Measurements from ENCODE around the gene GAMT. TPM values are rescaled to one million over a fixed set of nuclear protein-coding genes. Genes with fewer than 3 reads are reported as not detected.

Gene GAMT
- total and polyA plus RNA-seq, 2 of the 13 experiments (the other 11 are each of a cell fraction or from before 2014, with no cell fraction given), result 115 to 124 TPM

DNA sequence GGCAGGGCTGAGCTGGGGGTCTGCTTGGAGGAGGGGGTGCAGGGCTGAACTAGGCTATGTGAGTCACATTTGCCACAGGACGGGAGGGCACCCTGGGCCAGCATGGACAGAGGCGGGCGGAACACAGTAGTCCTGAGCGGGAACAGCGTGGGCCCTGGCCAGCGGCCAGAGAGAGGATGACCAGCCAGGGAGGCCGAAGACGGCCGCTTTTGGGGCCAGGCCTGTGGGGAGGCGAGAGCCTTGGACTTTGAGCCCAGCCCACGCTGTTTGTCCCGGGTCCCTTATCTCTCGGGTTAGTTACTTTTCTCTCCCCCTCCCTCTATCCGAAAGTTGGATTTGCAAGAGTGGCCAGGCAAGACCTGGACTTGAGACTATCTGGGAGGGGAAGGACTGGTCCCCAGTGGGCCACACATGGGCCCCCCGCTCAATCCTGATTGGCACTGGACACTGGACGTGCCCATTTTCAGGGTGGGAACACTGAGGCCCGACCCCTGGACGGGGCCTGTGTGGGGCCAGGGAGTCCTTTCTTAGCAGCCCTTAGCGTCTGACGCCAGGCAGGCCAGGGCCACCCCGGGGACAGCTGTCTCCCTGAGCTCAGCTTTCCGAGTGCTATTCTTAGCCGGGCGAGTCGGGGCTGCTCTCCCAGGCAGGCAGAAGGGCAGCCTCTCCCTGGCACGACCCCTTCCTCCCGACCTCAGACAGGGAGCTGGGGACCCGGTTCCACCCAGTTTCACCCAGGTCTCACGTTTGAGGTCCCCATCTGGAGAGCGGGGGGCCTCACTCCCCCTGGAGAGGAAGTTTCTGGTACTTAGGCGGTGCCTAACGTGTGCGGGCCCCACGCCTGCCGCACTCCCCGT is 833 bp downstream of the GAMT start (continued):
- TF ChIP-seq, protein P1, sequence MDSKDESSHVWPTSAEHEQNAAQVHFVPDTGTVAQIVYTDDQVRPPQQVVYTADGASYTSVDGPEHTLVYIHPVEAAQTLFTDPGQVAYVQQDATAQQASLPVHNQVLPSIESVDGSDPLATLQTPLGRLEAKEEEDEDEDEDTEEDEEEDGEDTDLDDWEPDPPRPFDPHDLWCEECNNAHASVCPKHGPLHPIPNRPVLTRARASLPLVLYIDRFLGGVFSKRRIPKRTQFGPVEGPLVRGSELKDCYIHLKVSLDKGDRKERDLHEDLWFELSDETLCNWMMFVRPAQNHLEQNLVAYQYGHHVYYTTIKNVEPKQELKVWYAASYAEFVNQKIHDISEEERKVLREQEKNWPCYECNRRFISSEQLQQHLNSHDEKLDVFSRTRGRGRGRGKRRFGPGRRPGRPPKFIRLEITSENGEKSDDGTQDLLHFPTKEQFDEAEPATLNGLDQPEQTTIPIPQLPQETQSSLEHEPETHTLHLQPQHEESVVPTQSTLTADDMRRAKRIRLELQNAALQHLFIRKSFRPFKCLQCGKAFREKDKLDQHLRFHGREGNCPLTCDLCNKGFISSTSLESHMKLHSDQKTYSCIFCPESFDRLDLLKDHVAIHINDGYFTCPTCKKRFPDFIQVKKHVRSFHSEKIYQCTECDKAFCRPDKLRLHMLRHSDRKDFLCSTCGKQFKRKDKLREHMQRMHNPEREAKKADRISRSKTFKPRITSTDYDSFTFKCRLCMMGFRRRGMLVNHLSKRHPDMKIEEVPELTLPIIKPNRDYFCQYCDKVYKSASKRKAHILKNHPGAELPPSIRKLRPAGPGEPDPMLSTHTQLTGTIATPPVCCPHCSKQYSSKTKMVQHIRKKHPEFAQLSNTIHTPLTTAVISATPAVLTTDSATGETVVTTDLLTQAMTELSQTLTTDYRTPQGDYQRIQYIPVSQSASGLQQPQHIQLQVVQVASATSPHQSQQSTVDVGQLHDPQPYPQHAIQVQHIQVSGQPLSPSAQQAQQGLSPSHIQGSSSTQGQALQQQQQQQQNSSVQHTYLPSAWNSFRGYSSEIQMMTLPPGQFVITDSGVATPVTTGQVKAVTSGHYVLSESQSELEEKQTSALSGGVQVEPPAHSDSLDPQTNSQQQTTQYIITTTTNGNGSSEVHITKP (CRISPR knock-in tag; IDR thresholded peaks at IDR 0.05; ENCODE audit: low read depth), result peak; percentile 60; the same call in 1 of the 2 replicates
- TF ChIP-seq, protein P2, sequence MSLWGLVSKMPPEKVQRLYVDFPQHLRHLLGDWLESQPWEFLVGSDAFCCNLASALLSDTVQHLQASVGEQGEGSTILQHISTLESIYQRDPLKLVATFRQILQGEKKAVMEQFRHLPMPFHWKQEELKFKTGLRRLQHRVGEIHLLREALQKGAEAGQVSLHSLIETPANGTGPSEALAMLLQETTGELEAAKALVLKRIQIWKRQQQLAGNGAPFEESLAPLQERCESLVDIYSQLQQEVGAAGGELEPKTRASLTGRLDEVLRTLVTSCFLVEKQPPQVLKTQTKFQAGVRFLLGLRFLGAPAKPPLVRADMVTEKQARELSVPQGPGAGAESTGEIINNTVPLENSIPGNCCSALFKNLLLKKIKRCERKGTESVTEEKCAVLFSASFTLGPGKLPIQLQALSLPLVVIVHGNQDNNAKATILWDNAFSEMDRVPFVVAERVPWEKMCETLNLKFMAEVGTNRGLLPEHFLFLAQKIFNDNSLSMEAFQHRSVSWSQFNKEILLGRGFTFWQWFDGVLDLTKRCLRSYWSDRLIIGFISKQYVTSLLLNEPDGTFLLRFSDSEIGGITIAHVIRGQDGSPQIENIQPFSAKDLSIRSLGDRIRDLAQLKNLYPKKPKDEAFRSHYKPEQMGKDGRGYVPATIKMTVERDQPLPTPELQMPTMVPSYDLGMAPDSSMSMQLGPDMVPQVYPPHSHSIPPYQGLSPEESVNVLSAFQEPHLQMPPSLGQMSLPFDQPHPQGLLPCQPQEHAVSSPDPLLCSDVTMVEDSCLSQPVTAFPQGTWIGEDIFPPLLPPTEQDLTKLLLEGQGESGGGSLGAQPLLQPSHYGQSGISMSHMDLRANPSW (CRISPR knock-in tag; IDR thresholded peaks at IDR 0.05; ENCODE audit: borderline replicate concordance), result no peak
- TF ChIP-seq KLF16 (CRISPR knock-in tag; IDR thresholded peaks at IDR 0.05) (peak in 1 of 2 experiments; percentile 42; a peak in 2 of 4 replicates), POLR2AphosphoS5 (IDR thresholded peaks at IDR 0.05; ENCODE audit: low read depth, low read length) (peak; percentile 54; the same call in 1 of the 2 replicates), HNF4G (IDR thresholded peaks at IDR 0.05; ENCODE audit: borderline replicate concordance, low read depth, low read length) (peak; percentile 88), HNF4G (CRISPR knock-in tag; IDR thresholded peaks at IDR 0.05; ENCODE audit: borderline replicate concordance, low read depth) (peak; percentile 95), ZNF264 (CRISPR knock-in tag; IDR thresholded peaks at IDR 0.05) (peak; percentile 98), TCF12 (IDR thresholded peaks at IDR 0.05) (no peak), TCF12 (CRISPR knock-in tag; IDR thresholded peaks at IDR 0.05) (peak; percentile 69; the same call in 1 of the 2 replicates), TBX2 (CRISPR knock-in tag; IDR thresholded peaks at IDR 0.05; ENCODE audit: borderline replicate concordance) (peak; percentile 84), ZKSCAN8 (CRISPR knock-in tag; IDR thresholded peaks at IDR 0.05; ENCODE audit: borderline replicate concordance) (peak; percentile 56; the same call in 1 of the 2 replicates), ISL2 (CRISPR knock-in tag; IDR thresholded peaks at IDR 0.05) (peak; percentile 41), ZFAT (CRISPR knock-in tag; conservative IDR thresholded peaks at IDR 0.05) (0 out of 2 replicates have a peak, but pooled peaks have one; percentile 15), ADNP (CRISPR knock-in tag; IDR thresholded peaks at IDR 0.05) (peak; percentile 98), ZBTB8A (CRISPR knock-in tag; IDR thresholded peaks at IDR 0.05; ENCODE audit: borderline replicate concordance, low read depth) (no peak), ZNF205 (CRISPR knock-in tag; IDR thresholded peaks at IDR 0.05) (peak; percentile 34; the same call in 1 of the 2 replicates)
- TF ChIP-seq, protein P3, sequence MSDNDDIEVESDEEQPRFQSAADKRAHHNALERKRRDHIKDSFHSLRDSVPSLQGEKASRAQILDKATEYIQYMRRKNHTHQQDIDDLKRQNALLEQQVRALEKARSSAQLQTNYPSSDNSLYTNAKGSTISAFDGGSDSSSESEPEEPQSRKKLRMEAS (IDR thresholded peaks at IDR 0.05), result peak; percentile 71
- TF ChIP-seq, protein P4, sequence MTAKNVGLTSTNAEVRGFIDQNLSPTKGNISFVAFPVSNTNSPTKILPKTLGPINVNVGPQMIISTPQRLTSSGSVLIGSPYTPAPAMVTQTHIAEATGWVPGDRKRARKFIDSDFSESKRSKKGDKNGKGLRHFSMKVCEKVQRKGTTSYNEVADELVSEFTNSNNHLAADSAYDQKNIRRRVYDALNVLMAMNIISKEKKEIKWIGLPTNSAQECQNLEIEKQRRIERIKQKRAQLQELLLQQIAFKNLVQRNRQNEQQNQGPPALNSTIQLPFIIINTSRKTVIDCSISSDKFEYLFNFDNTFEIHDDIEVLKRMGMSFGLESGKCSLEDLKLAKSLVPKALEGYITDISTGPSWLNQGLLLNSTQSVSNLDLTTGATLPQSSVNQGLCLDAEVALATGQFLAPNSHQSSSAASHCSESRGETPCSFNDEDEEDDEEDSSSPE (CRISPR knock-in tag; IDR thresholded peaks at IDR 0.05), result peak; percentile 71

Data from HepG2 (cell line).